ENCODE measurements around the gene MYO16.

The MYO16 gene

GRCh38 chr13:109224033-109224432, 594.6 kb downstream of the MYO16 start:
- DNase-seq (no peak), ATAC-seq (no peak)
- Mint-ChIP-seq H3K4me1 (no peaks in the 10 kb centered on the region), H3K4me3 (no peak overlapping the region), H3K9me3 (peaks cover 8 to 15% of the 10 kb centered on the region in 2 donors), H3K27ac (no peak overlapping the region), H3K27me3 (peaks cover 7% of the 10 kb centered on the region)

- Mint-ChIP-seq H3K4me3 (no peak overlapping the region), H3K27ac (no peak overlapping the region), H3K9me3 (peaks cover 23 to 32% of the 10 kb centered on the region in 2 donors), H3K27me3 (peaks cover 9% of the 10 kb centered on the region), H3K4me1 (no peaks in the 10 kb centered on the region)
- no peak for DNase-seq
- no peak for ATAC-seq
Measured at GRCh38 chr13:109226631-109227030, 597.2 kb downstream of the MYO16 start.

GRCh38 chr13:109227344-109227940, 598.0 kb downstream of the MYO16 start:
- no peak overlapping the region for H3K27ac Mint-ChIP-seq
- ATAC-seq (no peak), DNase-seq (no peak)
- H3K27me3 Mint-ChIP-seq = peaks cover 9% of the 10 kb centered on the region
- H3K9me3 Mint-ChIP-seq = peaks cover 23 to 32% of the 10 kb centered on the region in 2 donors
- H3K4me1 Mint-ChIP-seq = no peaks in the 10 kb centered on the region
- H3K4me3 Mint-ChIP-seq = no peak overlapping the region

- Mint-ChIP-seq H3K9me3 (peaks cover 23 to 31% of the 10 kb centered on the region in 2 donors), H3K4me3 (no peak overlapping the region), H3K27ac (no peak overlapping the region), H3K27me3 (peaks cover 9% of the 10 kb centered on the region), H3K4me1 (no peaks in the 10 kb centered on the region)
- ATAC-seq (no peak), DNase-seq (no peak)
Measured at GRCh38 chr13:109228211-109228610, 598.8 kb downstream of the MYO16 start.

DNA sequence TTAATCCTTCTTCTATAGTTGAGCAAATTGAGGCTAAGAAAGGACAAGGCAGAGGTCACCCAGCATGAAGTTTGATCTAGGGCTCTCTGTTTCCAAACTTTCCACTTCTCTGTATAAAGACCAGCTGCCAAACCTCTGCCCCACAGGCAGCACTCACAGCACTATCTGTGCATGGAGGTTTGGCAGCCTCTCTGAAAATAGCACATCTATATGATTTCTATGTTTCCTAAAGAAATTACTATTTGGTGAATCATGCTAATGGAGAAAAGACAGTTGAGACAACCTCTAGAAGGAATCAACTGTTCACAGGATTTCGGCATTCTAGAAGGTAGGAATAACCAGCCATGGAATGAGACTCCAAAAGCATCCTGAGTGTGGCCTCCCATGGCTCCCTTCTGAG, 602.5 kb downstream of the MYO16 start:
- Mint-ChIP-seq H3K27ac (peak overlapping the region in 1 of 2 donors; percentile 77), H3K4me3 (no peak overlapping the region), H3K9me3 (peaks cover 15 to 17% of the 10 kb centered on the region in 2 donors), H3K4me1 (no peaks in the 10 kb centered on the region), H3K27me3 (peaks cover 9% of the 10 kb centered on the region)
- DNase-seq (no peak), ATAC-seq (no peak)

DNA sequence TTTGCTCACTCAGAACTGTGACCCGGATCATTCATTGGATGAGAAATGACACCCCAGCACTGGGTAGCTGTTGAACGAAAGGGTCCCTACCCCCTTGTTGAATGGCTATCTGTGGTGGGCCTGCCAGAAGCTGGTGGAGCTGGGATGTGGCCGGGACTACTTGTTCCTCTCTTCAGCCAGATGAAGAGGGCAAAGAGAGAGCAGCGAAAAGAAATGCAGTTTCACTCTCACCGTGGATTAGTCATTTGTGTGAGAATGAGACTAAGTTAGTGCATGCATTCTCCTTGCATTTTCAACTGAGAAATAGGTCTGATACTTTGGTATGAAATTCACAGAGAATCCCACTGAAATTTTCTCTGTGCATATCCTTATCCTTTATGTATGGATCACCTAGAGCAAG, 603.9 kb downstream of the MYO16 start:
- Mint-ChIP-seq H3K27ac (no peak overlapping the region), H3K9me3 (peaks cover 15 to 17% of the 10 kb centered on the region in 2 donors), H3K4me1 (no peaks in the 10 kb centered on the region), H3K4me3 (no peak overlapping the region), H3K27me3 (peaks cover 10% of the 10 kb centered on the region)
- no peak for ATAC-seq
- no peak for DNase-seq

DNA sequence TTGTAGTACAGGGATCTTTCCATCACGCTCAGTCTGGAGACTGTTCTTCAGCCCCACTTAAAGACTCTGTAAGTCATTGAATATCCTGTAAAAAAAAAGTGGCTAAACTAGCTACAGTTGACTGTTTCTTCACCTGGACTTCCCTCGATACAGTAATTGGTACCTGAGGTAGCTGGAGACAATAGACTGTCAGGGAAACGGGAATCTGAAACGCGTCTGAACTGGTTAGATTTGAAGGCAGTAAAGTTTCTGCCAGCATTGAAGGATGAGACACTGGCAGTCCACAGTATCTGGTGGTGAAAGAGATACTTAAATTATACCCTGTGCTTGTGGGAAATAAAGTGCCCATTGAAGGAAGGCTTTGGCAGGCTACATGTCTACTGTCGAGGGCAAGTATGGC, 606.5 kb downstream of the MYO16 start:
- Mint-ChIP-seq H3K4me1 (no peaks in the 10 kb centered on the region), H3K27me3 (peaks cover 8% of the 10 kb centered on the region), H3K27ac (no peak overlapping the region), H3K9me3 (no peaks in the 10 kb centered on the region), H3K4me3 (no peak overlapping the region)
- DNase-seq (no peak), ATAC-seq (no peak)

- Mint-ChIP-seq H3K27ac (no peak overlapping the region), H3K27me3 (peaks cover 16% of the 10 kb centered on the region), H3K4me1 (no peaks in the 10 kb centered on the region), H3K9me3 (no peaks in the 10 kb centered on the region), H3K4me3 (no peak overlapping the region)
- no peak for ATAC-seq
- DNase-seq = no peak
Measured at GRCh38 chr13:109241160-109241559, 611.7 kb downstream of the MYO16 start.

DNA sequence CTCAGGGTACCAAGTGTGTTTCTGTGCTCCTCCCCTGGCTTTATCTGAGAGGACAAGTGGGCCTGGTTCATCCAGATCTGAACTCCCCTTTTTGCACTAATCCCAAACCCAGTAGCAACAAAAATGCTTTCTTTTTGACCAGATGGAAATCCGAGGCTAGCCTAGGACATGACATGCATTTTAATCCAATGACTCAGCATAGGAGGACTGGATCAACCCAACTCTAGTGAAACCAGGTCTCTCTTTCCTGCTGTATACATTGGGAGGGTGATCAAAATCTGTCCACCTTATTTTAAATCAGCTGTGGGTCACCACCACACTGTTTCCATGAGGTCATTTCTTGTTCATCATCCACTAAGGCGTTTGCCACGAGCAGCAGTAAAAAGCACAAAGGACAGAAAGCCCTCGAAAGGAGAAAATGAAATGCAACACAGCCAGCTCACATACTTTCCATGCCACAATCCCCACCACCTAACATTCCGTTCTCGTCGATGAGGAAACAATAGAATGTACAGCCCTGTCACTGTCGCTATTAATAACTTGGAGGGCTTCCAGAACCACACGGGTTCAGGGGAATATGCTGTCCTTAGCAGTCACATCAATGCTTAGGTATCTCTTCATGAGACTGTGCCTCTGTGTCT, 614.0 kb downstream of the MYO16 start:
- no peaks in the 10 kb centered on the region for H3K9me3 Mint-ChIP-seq
- H3K4me3 Mint-ChIP-seq = no peak overlapping the region
- no peaks in the 10 kb centered on the region for H3K4me1 Mint-ChIP-seq
- peak; percentile 12 for ATAC-seq
- no peak for DNase-seq
- H3K27me3 Mint-ChIP-seq = peaks cover 13% of the 10 kb centered on the region
- H3K27ac Mint-ChIP-seq = no peak overlapping the region

- DNase-seq (no peak), ATAC-seq (no peak)
- H3K4me3 Mint-ChIP-seq = no peak overlapping the region
- H3K27me3 Mint-ChIP-seq = peaks cover 8% of the 10 kb centered on the region
- H3K4me1 Mint-ChIP-seq = no peaks in the 10 kb centered on the region
- H3K27ac Mint-ChIP-seq = no peak overlapping the region
- no peaks in the 10 kb centered on the region for H3K9me3 Mint-ChIP-seq
Measured at GRCh38 chr13:109244566-109244965, 615.2 kb downstream of the MYO16 start.

DNA sequence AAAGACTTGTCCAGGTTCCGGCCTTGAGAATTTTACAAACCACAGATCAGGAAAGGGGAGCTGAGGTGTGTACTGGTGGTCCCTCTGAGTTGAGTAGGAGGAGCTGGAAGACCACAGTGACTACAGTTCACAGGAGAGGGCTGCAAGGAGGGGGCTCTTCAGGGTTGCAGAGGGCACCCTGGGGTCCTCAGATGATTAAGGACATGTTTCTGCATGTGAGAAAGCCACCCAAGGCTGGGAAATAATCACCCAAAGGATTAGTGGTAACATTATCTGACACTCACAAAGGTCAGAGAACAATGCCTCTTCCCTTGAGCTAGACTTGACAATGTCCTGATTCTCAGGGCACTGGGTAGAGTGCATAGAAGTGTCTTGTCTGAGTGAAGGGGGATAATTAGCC, 616.6 kb downstream of the MYO16 start:
- no peak for DNase-seq
- ATAC-seq = no peak
- no peaks in the 10 kb centered on the region for H3K4me1 Mint-ChIP-seq
- no peak overlapping the region for H3K27ac Mint-ChIP-seq
- H3K4me3 Mint-ChIP-seq = no peak overlapping the region
- H3K27me3 Mint-ChIP-seq = peaks cover 8% of the 10 kb centered on the region
- no peaks in the 10 kb centered on the region for H3K9me3 Mint-ChIP-seq

DNA sequence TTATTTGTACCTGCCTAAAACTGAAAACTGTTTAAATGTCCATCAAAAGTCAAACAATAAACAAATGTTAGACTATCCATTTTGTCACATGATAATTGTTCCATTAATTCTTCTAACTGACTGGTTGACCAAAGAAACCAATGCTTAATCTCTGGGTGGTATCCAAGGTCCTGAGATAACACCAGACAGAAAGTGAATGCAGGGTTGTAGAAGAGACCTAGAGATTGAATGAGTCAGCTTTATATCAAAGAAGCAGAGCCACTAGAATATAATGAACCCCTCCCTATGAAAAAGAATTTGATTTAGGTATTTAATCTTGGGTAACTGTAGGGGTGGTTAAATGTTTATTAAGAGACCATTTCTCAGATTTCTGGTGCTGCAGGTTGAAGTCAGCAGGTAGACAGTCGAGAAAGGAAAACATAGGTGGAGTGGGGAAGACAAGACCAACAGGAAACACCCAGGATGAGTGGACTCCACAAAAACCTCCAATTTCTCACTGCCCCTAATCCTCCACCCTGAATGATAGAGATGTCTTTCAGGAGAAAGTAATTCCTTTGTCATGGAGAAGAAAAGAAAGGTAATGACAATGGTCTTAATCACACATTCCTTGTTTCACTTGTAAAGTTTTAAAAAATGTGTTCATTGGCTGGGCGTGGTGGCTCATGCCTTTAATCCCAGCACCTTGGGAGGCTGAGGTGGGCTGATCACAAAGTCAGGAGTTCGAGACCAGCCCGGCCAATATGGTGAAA, 620.5 kb downstream of the MYO16 start:
- no peaks in the 10 kb centered on the region for H3K27me3 Mint-ChIP-seq
- no peaks in the 10 kb centered on the region for H3K9me3 Mint-ChIP-seq
- no peak for DNase-seq
- no peaks in the 10 kb centered on the region for H3K4me1 Mint-ChIP-seq
- H3K4me3 Mint-ChIP-seq = no peak overlapping the region
- H3K27ac Mint-ChIP-seq = no peak overlapping the region
- no peak for ATAC-seq

DNA sequence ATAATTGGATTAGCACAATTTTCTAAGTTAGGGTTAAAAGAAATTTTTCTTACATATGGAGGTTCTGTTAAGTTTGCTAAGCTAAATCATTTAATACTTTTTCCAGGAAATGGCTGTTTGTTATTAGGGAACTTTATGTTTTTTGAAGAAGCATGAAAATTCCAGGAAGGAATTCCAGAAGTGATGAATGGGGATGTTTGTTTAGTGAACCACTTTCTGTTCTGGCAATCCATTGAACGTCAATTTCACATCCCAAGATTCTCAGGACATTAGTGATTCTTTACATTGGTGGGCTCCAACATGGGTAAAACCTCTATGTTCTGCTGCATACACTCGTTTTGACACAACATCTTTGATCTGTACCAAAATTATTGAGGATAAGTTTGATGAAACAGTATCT, 622.5 kb downstream of the MYO16 start:
- H3K4me1 Mint-ChIP-seq = no peaks in the 10 kb centered on the region
- H3K27ac Mint-ChIP-seq = no peak overlapping the region
- ATAC-seq (no peak), DNase-seq (no peak)
- peaks cover 3 to 6% of the 10 kb centered on the region in 2 donors for H3K9me3 Mint-ChIP-seq
- no peaks in the 10 kb centered on the region for H3K27me3 Mint-ChIP-seq
- H3K4me3 Mint-ChIP-seq = no peak overlapping the region

DNA sequence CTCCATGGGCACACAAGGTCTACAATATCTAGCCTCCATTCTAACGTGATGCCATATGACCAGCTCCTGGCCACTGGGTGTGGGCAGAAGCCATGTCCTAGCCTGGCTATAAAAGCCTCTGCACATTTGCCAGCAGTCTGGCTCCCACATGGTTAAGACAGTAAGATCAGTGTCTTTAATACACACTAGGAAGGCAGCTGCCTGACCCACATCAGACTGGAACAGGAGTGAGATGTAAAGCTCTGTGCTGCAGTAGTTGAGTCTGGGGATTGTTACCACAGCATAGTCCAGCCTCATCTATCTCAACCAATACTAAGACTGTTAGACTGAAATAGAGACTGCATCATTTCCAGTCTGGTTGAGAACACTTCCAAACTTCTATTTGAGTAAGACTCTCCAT, 623.9 kb downstream of the MYO16 start:
- H3K27me3 Mint-ChIP-seq = no peaks in the 10 kb centered on the region
- H3K4me3 Mint-ChIP-seq = no peak overlapping the region
- no peak overlapping the region for H3K27ac Mint-ChIP-seq
- peaks cover 3 to 6% of the 10 kb centered on the region in 2 donors for H3K9me3 Mint-ChIP-seq
- no peak for DNase-seq
- no peaks in the 10 kb centered on the region for H3K4me1 Mint-ChIP-seq
- no peak for ATAC-seq

DNA sequence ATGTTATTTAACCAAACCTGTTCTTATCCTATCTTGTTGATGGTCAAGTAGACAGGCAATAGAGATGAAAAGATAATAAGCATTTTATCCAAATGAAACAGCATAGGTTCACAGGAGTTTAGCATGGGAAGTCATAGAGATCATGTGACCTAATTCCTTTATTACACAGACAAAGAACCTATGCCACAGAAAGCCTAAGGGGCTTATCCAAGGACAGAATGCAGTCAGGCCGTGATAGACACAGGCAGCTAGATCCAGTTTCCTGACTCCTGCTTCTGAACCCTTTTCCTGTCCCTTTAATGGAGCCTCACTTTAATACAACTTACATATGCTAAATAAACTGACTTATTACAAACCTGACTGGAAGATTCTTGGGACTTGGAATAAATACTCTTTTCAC, 624.9 kb downstream of the MYO16 start:
- no peaks in the 10 kb centered on the region for H3K27me3 Mint-ChIP-seq
- no peak for ATAC-seq
- peak overlapping the region in 1 of 2 donors; percentile 34 for H3K27ac Mint-ChIP-seq
- no peak for DNase-seq
- no peak overlapping the region for H3K4me3 Mint-ChIP-seq
- peaks cover 3 to 6% of the 10 kb centered on the region in 2 donors for H3K9me3 Mint-ChIP-seq
- no peaks in the 10 kb centered on the region for H3K4me1 Mint-ChIP-seq

DNA sequence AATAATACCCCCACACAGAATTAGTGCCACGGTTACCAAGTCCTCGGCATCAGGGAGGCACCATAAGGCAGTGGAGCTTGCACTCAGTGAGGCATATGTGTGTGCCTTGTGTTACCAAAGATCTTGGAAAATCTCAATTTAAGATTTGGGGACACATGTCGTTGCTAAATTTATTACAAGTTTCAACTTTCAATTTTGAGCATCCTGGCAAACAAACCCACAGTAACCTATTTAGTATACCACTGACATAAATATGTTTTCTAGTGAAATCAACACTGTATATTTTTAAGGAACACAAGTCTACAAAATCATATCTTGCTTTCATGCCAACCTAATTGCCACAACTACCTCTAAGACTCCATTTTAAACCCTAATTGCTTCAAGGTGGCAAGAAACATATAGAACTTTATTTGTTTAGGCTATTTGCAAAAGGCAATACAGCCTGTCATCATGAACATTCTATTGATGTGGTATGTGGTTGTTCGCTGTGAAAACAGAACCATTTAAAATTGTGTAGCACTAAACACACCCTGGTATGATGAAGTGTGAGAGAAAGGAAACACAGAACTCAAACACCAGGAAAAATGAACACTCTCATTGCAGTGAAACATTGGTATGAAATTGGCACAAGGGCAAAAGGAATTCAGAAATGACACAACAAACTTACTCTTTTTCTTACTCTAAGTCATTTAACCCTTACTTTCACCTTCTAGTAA, 625.9 kb downstream of the MYO16 start:
- no peak for ATAC-seq
- no peak for DNase-seq
- H3K4me3 Mint-ChIP-seq = no peak overlapping the region
- no peak overlapping the region for H3K27ac Mint-ChIP-seq
- no peaks in the 10 kb centered on the region for H3K4me1 Mint-ChIP-seq
- peaks cover 3 to 6% of the 10 kb centered on the region in 2 donors for H3K9me3 Mint-ChIP-seq
- no peaks in the 10 kb centered on the region for H3K27me3 Mint-ChIP-seq

All from stimulated activated naive CD8-positive, alpha-beta T cell treated with anti-CD3 and anti-CD28 coated beads, Interleukin-15, amount 100 ng/mL, for 72 hours (primary cell).